ACHN (cell line): ENCODE measurements around the gene STOML2.

Source experiments
- DNase-seq: peaks from one replicate; pipeline ENCODE4 v3.0.0-alpha.2; 2015
- in situ Hi-C: cut with HindIII; loops from 2 replicates; pipeline ENCODE4 v1.10.0; 2017; ENCODE audit warnings: low sequenced_read_pairs, low pct_ligation_motif_present, low pct_unique_long_range_greater_than_20kb

STOML2 gene

DNA sequence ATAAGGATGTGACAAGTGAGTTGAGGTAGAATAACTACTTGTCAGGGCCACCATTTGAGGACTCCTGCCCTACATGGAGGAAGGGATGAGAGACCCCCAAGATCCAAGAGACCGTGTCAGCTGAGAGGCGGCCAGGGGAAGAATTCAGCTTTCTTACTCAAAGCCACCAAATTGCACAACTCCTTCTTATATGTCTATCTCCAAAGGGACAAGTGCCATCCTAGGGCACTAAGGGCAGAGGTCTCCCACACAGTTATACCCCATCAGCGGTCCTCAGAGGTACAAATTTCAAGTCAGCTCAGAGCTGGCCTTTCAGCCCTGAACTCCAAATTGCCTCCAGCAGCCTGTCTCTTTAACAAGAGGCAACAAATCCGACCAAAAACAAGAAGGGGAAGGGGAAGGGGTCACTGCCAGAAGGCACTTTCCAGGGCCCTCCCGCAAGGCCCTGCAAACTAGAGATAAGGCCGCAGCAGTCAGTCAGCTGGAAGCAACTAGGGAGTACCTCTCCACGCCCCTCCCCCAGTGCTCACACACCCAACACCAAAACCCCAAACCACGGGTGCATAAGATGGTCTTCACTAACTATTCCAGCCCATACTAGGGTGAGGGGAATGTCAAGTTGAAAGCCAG lies 6.1 kb upstream of the STOML2 start:
- in situ Hi-C loops = no loop called here
- DNase-seq = no peak

DNA sequence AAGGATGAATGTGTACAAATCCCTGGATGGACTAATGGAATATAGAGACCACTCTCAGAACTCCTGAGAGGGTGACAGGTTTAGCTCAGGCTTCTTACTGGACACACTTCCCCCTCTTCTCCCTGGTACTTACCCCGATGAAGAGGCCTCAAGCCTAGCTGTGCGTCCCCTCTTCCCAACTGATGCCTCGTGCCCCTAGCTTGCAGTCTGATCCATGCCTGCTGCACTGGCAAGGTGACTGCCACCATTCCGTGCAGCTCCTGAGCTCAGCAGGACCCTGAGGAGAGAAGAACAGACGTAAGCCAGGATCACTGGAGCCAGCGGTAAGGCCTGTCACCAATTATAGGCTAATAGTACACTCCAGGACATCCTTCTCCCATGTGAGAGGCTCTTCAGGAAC lies 5.5 kb upstream of the STOML2 start:
- DNase-seq = no peak
- in situ Hi-C loops = no loop called here

DNA sequence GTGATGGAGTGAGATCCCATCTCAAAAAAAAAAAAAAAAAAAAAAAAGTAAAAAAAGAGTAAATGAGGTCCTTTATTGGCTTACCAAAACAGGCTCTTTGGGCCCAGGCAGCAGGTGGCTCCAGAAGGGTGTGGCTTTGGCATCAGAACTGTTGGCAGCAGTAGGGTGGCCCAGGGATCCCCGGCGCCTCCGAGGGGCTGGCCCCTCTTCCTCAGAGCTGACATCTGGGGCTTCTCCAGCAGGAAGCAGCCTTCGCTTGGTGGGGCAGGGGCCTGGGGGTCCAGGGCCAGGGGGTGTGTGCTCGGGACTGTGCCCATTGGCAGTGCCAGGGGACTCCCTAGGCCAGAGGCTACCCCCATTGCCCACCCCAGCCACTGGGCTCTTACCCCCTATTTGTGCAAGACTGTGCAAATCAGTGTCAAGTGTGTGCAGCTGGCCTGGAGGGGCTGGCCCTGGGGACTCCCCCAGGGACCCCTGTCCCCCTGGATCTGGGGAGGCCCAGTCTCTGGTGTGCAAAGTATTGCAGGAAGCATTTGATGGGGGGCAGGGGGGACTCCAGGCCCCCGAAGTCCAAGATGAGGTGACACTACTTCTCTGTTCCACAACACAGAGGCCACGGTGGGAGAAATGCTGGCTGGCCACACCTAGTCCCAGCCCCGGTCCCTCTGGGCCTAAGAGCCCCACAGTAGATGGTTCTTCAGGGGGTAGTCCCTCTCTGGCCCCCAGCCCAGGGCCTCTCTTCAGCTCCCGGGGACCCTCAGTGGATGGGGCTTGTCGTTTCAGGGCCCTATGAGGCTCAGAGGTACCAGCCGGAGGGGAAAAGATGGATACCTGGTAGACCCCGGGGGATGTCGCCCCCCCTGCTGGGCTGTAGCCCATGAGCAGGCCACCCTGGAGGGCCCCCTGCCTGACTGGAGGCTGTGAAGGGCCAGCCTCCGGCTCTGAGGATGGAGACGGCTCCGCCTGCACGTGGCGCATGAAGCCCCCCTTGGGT lies 4.7 kb upstream of the STOML2 start:
- no peak for DNase-seq
- in situ Hi-C loops = no loop called here

DNA sequence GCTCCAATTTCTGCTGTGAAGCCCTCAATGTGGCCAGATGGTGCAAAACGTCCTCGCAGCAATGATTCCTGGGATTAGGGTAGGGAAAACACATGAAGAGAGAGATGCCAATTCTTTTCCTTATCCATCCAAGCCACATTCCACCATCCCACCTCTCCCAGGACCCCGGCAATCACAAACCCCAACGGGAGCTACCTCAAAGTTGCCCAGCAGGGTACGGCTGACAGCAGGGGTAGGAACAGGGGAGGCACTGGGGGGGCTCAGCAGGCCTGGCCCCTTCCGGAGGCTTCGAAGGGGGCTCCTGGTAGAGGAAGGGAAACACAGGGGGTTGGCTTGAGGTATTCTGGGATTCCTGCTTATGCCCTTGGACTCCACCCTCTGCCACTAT lies 3.4 kb upstream of the STOML2 start:
- DNase-seq = no peak
- in situ Hi-C loops = no loop called here

DNA sequence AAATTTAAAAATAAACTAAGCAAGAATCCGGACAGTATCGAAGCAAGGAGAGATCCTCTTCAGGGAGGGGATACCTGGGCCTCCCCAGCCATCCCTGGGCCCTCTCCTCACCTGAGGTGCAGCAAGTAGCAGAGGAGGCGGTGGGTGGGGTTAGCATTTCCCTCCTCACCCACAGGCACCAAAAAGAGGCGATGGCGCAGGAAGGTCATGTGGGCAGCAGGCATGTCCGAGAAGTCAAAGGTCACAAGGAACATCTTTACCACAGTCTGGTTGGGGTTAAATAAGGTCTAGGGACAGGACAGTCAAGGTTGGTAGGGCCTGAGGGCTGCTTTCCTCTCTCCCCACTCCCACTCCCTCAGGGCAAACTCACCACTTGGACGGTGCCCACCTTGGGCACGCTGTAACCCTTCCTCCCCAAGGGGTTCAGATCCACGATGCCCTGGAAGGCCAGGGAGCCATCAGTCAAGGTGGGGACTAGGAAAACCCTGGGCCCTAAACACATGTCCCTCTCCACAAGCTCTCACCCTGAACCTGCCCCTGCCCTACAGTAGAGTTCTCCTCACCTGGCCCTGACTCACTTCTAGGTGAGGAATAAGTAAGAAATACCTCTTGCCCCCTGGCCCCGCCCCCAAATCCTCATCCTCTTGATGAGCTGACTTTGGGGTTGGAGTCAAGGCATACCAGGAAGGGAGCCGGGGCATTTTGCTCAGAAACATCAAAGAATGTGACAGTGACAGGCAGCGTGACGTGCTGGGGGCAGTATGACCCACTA lies 2.8 kb upstream of the STOML2 start:
- DNase-seq = no peak
- in situ Hi-C loops = no loop called here

DNA sequence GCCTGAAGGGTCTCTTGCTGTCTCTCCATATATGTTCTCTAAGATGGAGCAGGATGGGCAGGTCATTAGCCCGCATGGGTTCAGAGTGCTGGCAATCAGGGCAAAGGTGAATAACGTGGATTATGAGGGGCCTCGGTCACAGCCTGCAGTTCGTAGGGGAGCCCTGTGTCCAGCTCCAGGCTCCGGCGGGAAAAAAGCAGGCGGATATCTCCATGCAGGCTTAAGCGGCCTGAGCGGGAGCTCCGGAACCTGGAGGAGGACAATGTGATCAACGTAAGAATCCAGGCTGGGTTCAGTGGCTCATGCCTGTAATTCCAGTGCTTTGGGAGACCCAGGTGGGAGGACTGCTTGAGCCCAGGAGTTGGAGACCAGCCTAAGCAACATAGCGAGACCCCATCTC lies 2.2 kb upstream of the STOML2 start:
- no peak for DNase-seq
- in situ Hi-C loops = no loop called here

DNA sequence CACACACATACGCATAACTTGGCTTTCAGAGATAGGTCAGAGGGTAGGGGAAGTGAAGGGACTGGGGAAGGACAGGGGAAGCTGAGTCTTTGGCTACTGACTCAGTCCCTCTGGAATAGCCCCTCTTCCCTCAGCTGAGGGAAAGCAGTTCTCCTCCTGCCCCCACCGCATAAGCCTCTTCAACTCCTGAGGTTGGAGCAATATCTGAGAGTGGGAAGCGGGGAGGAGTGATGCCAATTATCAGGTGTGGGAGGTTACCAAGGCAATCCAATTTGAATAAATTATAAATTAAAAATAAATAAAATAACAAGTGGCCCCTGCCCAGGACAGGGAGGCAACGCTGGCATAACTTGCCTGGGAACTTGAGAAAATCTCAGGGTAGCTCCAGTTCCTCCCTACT lies 1.7 kb upstream of the STOML2 start:
- in situ Hi-C loops = no loop called here
- DNase-seq = no peak

DNA sequence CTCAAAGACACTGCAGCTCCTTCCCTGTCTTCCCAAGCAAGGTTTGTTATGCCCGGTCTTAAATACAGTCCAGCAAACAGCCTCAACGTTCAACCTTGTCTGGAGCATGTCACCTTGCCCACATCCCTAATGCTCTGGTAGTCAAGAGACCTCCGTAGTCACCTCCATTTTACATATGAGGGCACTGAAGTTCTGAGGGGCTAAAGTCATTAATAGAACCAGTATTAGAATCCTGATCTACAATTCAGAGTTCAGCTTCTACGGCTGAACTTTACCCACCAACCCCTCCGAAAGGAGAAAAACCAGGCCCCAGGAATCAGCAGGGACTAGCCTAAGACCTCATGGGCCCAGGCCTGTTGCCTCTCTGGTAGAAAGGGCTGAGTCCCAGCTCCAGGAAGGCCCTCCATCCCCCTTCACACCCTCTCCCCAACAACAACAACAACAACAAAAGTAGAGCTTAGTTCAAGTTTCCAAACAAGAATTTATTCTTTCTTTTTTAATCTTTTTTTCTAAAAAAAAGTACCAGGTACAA lies 795 bp upstream of the STOML2 start:
- DNase-seq = no peak
- in situ Hi-C loops = no loop called here

DNA sequence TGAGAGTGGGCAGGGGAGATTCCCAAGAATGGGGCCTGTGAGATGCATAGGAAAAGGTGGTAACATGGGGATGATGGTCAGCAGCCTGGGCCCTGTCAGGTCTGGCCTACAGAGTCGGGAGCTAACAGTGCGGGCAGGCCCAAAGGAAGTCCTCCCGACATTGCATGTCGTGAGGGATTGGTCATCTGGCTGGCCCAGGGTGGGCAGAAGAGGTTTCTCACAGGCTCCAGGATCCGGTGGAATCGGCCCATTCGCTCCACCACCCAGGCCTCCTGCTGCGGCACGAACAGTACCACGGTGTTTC lies 514 bp downstream of the STOML2 start:
- in situ Hi-C loops = no loop called here
- peak; percentile 11 for DNase-seq

DNA sequence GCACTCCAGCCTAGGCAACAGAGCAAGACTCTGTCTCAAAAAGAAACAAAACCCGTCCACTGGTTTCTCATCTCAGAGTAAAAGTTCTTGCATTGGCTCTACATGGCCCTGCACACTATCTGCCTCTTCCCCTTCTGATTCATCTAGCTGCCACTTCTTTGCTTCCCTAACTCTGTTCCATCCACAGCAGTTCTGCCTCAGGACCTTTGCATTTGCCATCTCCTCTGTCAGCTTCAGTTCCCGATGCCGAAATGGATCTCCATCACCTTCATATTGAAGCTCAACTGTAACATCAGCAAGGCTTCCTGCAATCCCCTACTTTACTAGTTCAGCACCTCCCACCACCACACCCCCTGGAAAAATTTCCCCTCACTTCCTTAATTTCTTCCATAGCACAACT lies 5.4 kb downstream of the STOML2 start:
- no peak for DNase-seq

DNA sequence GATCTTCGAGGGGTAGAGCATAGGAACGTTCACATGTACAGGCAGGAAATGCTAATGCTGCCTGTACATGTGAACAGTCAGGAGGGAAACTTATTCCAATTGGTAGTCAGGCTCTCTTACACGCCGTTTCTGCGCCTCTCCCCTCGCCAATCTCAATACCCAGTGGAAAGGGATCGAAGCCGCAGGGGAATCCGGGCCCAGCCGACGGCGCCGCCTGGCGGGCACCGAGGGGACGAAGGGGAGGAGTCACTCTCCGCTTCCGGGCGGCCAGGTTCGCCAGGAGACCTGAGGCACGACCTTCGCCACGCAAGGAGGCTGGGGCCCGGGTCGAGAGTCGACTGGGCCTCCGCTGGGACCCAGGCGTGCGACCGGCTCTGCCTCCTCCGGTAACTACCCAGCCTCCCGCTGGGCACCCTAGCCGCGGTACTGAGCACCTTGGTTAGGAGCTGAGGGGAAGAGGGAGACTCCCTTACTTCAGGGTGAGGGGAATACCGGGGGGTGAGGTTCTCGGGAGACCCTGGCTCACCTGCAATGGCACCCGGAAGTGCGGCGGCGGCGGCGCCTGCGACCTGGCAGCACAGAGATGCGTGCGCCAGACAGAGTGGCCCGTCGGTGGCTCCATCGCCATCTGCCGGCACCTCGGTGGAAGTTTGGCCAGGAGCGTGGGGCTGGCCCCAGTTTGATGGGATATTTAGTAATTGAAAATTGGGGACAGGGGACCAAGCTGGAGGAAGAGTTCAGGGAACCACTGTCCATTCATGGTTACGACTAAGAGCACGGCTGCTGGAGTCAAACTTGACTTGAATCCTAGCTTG lies 6.7 kb downstream of the STOML2 start, which contains the start of gene PIGO:
Gene PIGO, minus strand, starts transcription at position 557 of the 815 bp plus-strand sequence. CDS start 1,026 bp downstream, outside the sequence.
- peak; percentile 81 for DNase-seq
- in situ Hi-C loops = no loop called here

More for the DNA sequence above, 5.4 kb downstream of the STOML2 start:
- in situ Hi-C loops = no loop called here

DNA sequence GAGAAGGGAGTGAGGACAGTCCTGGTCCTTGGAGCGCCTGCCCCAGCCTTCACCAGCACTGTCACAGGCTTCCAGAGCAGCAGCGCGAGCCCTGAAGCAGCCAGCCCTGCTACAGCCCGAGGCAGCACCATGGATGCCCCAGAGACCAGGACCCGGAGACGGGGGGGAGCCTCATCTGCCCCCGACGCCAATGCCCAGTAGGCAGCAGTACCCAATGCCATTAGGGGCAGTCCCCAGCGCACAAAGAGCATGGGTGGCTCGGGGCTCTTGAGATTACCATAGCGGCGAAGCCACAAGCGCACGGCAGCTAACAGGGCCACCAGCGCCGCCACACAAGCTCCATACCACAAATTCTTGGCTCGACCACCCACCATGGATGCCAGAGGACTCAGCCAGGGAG lies 11.4 kb downstream of the STOML2 start:
- in situ Hi-C loops = no loop called here
- DNase-seq = no peak

DNA sequence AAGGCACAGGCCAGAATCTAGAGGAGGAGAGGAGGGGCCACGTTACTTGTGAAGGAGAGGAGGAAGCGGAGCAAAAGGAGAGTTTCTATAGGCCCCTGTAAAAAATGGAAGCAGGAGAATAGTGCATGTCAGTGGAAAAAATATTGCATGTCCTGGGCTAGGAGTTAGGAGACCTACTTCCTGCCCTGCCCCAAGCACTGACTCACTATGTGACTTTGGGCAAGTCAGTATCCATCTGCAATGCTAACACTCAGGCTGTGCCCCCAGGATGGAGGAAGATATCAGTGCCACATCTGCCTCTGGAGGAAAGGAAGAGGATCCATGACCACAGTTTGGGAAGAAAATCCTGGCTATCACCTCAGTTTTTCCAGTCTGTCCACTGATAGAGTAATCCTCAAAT lies 13.5 kb downstream of the STOML2 start:
- DNase-seq = no peak
- in situ Hi-C loops = no loop called here

DNA sequence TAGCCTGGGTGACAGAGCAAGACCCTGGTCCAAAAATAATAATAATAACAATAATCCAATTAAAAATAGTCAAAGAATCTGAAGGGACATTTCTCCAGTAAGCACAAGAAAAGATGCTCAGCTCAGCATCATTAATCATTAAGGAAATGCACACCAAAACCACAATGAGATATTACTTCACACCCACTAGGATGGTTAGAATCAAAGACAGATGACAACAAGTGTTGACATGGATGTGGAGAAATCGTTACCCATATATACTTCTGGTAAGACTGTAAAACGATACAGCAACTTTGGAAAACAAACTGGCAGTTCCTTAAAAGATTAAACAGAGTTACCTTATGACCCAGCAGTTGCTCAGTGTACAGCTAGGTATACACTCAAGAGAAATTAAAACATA lies 17.9 kb downstream of the STOML2 start:
- in situ Hi-C loops = no loop called here
- no peak for DNase-seq

DNA sequence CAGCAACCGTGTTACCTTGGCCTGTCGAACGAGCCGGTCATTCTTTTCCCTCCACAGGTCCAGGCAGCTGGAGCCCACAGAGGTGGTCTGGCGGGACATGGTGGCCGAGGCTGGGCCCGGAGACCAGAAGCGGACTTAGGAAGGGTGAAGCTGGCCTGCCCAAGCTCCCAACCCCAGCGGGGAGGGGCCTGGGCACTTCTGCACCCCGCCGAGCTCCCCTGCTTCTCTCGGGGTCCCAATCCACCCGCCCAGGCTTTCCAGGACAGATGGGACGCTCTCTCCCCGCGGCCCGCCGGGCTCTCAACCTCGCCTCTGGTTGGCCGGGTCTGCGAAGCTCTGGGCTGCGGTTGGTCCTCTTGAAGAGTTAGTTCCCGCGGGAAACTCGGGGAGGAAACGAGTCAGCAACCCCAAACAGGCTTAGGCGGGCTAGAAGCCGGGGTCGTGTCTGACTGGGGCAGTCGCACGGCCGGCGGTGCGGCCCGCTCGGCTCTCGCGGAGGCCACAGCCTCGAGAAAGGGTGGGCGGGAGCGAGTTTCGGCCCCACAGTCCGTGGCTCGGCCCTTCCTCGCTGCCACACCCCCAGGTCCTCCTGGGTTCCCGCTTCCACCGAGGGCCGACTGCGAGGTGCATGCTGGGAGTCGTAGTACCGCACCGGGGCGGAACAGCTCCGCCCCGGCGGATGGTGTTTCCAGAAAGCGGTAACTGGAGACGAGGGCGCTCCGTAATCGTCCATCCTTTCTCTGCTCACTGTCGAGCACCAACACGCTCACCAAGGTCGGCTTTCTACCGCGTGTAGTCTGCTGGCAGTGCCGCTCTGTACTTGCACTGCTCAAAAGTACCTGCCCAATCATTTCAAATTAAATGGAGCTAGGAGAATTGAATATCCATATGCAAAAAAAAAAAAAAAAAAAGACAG lies 23.2 kb downstream of the STOML2 start, which contains the start of gene FANCG:
Gene FANCG, minus strand, starts transcription at position 517 of the 916 bp plus-strand sequence. Its CDS starts 418 bp downstream, at position 99.
- in situ Hi-C loops = no loop called here
- DNase-seq = peak; percentile 90

DNA sequence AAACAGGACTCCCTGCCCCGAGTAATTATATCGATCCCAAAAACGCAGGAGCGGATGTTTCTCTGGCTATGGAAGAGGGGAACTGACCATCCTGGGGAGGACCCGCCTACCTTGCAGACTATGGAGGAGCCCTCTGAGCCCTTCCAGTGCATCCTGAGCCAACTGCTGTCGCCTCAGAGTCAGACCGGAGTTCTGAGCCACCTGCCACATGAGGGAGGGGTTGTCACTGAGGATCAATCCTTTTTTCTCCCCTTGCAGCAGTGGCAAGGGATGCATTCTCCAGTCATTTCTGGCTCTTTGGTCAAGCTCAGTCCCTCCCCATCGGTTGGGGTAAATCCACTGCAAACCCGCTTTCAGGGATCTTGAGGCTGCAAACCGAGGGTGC lies 23.9 kb downstream of the STOML2 start:
- in situ Hi-C loops = no loop called here
- DNase-seq = no peak

DNA sequence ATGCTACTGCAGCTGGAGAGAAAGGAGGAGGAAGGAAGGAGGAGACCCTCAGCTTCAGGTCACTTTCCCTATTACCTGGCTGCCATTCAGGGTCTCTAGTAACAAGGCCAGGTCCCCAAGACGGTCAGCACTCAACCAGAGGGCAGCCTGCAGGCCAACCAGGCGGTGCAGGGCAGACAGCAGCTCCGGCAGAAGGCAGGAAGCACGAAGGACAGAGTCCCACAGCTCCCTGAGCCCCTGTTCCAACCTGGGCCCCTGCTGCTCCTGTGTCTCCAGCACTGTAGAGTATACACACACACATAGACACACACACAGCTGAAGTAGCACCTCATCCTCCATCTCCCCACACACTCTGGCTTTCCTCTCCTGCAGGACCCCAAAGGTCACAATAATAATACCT lies 24.9 kb downstream of the STOML2 start:
- in situ Hi-C loops = no loop called here
- no peak for DNase-seq
